Left cardiac atrium (tissue), 4 donors: ENCODE data around the gene CDC42EP1. TPM values are rescaled to one million over a fixed set of nuclear protein-coding genes. Genes with fewer than 3 reads are reported as not detected.
"Not testable (repeated sequence)": the region's sequence is repeated elsewhere in the genome, so short reads cannot be mapped to it uniquely, and the experiment has no call there.

ENCODE experiments used
- ATAC-seq, 2 donors: fragments of 200-7000 bp; cut with Tn5 transposase; one replicate each; pipeline ENCODE4 v1.9.1; 2020; ENCODE audit warnings: mild to moderate bottlenecking in 2 of 2, moderate library complexity in 2 of 2
- DNase-seq: peaks from one replicate; pipeline ENCODE4 v3.0.0-alpha.2; 2020
- intact Hi-C, 2 donors: fragments of 100-400 bp; cut with DNase I; formaldehyde crosslinking; loops; one replicate each; pipeline versions ENCODE4 v1.14.1 to v1.15.1; 2022 to 2023
- total RNA-seq, 2 donors: library from RNA; stranded (reverse); fragmentation: NEBNext Ultra II Directional; extraction: Animal tissue kit (Norgen Biotek cat#: 25700); gene quantifications; one replicate each; pipeline ENCODE4 v1.2.1, GENCODE V29; 2021
- donor health status: DM: no; HTN: yes; CAD: no.
- donor health status: DM: no; HTN: yes; CAD: no; lungs with severe emphysema.
- donor health status: DM: yes; HTN: yes; CAD: no.
- donor health status: Dilated cardiomyopathy.

The CDC42EP1 gene
- total RNA-seq, 2 donors from 2014 or later = 20.9 to 44.6 TPM

DNA sequence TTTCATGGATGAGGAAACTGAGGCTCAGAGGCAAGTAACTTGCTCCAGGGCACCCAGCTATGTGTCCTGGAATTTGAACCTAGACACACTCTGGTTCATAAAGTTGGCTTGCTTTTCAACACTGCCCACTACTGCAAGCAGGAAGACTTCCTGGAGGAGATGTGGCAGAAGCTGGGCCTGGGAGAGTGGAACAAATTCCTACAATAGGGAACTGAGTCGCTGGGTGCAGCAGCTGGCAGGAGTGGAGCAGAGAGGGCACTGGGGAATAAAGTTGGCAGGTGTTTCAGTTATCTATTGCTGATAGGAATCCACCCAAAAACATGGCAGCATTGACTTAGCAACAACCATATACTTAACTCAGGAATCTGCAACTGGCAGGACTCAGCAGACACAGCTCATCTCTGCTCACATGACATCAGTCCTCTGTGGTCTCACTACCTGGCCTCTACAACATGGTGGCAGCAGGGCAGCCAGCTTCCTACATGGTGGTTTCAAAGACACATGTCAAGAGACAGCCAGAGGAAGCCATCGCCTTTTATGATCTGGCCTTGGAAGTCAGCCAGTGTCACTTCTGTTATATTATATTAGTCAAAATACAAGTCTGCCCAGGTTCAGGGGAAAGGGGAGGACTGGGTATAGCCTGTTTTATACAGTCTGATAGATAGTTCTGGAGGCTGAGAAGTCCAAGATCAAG, 30.5 kb upstream of the CDC42EP1 start:
- intact Hi-C loops = no loop called here
- no peak for DNase-seq
- ATAC-seq = no peak

DNA sequence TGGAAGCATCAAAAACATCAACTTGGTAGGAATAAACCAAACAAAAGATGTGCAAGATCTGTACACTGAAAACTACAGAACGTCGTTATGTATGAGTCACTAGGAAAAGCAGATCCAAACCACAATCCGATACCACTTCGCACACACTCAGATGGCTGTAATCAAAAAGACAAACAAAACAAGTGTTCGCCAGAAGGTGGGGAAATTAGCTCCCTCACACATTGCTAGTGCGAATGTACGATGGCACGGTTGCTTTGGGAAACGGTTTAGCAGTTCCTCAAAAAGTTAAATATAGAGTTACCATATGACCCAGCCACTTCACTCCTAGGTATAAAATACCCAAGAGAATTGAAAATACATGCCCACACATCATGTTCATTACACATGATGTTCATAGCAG, 26.3 kb upstream of the CDC42EP1 start:
- intact Hi-C loops = no loop called here
- ATAC-seq (no peak), DNase-seq (no peak)

DNA sequence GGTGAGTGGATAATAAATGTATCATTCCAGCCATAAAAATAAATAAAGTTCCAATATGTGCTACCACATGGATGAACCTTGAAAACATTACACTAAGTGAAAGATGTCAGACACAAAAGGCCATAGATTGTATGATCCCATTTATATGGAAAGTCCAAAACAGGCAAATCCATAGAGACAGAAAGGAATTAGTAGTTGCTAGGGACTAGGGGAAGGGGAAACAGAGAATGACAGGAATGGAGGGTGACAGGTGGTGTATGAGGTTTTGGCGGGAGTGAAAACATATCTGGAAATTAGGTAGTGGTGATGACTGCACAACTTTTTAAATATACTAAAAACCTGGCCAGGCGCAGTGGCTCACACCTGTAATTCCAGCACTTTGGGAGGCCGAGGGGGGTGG, 25.8 kb upstream of the CDC42EP1 start:
- intact Hi-C loops = no loop called here
- DNase-seq (no peak), ATAC-seq (no peak)

DNA sequence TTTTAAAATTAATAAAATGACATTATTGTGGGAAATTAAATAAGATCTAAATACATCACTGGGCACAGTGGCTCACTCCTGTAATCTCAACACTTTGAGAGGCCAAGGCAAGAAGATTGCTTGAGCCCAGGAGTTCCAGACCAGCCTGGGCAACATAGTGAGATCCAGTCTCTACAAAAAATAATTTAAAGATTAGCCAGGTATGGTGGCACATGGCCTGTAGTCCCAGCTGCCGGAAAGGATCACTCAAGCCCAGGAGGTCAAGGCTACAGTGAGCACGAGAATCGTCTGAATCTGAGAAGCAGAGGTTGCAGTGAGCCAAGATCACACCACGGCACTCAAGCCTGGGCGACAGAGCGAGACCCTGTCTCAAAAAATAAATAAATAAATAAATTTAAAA, 25.1 kb upstream of the CDC42EP1 start:
- intact Hi-C loops = loop anchor here in 1 of 2 donors (5.0 kb wide), 1 partner anchor 57 kb away; no protein-coding TSS in a partner anchor
- ATAC-seq = no peak
- no peak for DNase-seq

DNA sequence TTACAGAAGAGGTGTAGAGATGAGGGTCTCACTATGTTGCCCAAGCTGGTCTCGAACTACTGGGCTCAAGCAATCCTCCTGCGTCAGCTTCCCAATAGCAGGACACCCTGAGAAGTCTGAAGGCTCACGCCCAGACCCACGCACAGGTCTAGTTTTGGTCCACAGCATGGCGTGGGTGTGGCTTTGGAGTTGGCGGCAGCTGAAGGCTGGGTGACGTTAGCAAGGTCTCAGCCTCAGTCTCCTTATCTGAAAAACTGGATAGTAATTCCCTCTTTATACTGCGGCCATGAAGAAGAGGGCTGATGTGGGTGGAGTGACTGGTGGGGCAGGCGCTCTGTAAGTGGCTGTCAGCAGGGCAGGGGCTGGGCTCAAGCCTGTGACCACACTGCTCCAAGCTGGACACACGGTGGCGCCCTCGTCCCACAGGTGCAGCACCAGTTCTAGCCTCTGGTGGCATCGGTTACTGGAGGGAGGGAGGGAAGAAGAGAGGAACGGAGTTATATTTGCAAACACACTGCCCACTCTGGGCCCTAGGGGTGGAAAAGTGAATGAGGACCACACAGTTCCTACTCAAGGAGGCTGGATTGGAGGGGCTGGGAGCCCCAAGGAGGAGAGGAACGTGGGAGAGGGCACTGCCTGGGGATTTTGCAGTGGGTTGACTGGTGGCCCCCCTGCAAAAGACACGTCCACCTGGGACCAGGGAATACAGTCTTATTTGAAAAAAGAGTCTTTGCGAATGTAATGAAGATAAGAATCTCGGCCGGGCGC, 21.5 kb upstream of the CDC42EP1 start:
- ATAC-seq (peak; percentile 98 to 99), DNase-seq (peak; percentile 95)
- intact Hi-C loops = loop anchor here (1.0 to 5.0 kb wide), 2 partner anchors 54 kb away; no protein-coding TSS in a partner anchor

DNA sequence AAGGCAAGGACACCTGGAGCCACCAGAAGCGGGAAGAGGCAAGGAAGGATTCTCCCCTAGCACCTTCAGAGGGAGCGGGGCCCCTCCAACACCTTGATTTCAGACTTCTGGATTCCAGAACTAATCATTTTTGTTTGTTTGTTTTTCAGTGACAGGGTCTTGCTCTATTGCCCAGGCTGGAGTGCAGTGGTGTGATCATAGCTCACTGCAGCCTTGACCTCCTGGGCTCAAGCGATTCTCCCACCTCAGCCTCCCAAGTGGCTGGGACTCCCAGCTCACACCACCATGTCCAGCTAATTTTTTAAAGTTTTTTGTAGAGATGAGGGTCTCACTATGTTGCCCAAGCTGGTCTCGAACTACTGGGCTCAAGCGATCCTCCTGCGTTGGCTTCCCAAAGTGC, 20.5 kb upstream of the CDC42EP1 start:
- intact Hi-C loops = loop anchor here (1.0 to 5.0 kb wide), 2 partner anchors 53 kb away; no protein-coding TSS in a partner anchor
- ATAC-seq = not testable (repeated sequence)

DNA sequence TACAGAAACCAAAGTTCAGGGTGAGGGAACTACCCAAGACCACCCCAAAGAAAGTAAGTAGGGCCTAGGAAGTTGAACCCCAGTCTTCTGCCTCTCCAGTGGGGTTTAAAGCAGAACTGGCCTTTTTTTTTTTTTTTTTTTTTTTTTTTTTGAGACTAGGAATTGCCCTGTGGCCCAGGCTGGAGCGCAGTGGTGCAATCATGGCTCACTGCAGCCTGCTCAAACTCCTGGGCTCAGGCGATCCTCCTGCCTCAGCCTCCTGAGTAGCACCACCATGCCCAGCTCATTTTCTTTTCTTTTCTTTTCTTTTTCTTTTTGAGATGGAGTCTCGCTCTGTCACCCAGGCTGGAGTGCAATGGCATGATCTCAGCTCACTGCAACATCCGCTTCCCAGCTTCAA, 17.9 kb upstream of the CDC42EP1 start:
- ATAC-seq, intact Hi-C loops, DNase-seq: not testable (repeated sequence)

More for the DNA sequence above, 20.5 kb upstream of the CDC42EP1 start:
- DNase-seq = not testable (repeated sequence)

DNA sequence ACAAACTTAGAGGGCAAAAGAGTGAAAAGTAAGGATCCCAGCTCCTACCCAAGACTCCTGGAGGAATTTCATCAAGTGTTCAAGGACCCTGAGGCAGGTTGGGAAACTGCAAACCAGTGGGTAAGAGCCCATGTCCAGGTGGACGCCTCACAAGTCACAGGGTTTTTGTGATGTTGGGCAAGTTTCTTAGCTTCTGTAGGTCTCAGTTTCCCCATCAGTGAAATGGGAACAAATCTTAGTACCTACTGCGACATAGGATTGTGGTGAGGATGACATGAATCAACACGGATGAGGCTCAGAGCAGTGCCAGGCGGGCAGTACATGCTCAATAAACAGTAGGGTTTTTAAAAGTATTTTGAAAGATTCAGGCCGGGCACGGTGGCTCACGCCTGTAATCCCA, 17.3 kb upstream of the CDC42EP1 start:
- intact Hi-C loops = no loop called here
- DNase-seq = no peak

DNA sequence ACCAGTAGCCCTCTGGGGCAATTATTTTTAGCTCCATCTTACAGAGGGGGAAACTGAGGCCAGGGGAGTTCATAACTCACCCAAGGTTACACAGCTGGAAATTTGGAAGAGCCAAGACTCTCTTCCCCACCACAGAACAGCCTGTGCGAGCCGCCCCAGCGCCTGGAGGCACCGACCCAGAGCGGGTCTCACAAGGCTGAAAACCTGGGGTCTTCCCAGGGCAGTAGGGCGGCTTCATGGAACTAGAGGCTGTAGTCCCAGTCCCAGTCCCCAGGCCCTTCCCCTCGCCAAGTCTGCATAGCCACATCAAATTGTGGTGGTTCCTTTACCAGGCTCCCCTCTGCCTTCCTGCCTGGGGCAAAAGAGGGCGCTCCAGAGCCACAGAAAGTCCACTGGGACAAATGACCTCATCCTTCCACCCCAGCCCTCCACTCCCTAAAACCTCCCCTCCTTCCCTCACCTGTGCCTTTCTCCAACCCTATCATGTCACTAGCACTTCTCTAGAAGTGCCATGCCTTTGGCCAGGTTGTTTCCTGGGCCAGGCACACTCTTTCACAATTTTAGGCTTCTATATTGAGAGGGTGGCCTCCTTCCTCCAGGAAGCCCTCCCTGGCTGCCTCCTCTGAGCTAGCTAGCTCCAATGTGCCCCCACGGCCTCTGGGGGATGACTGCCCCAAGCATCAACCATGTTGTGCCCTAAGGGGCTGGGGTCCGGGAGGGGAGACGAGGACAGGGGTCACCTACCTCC, 15.2 kb upstream of the CDC42EP1 start:
- intact Hi-C loops = loop anchor here in 1 of 2 donors (2.0 kb wide), 2 partner anchors 22 to 50 kb away; no protein-coding TSS in a partner anchor
- DNase-seq = peak; percentile 78

More for the DNA sequence above, 17.3 kb upstream of the CDC42EP1 start:
- ATAC-seq = no peak

DNA sequence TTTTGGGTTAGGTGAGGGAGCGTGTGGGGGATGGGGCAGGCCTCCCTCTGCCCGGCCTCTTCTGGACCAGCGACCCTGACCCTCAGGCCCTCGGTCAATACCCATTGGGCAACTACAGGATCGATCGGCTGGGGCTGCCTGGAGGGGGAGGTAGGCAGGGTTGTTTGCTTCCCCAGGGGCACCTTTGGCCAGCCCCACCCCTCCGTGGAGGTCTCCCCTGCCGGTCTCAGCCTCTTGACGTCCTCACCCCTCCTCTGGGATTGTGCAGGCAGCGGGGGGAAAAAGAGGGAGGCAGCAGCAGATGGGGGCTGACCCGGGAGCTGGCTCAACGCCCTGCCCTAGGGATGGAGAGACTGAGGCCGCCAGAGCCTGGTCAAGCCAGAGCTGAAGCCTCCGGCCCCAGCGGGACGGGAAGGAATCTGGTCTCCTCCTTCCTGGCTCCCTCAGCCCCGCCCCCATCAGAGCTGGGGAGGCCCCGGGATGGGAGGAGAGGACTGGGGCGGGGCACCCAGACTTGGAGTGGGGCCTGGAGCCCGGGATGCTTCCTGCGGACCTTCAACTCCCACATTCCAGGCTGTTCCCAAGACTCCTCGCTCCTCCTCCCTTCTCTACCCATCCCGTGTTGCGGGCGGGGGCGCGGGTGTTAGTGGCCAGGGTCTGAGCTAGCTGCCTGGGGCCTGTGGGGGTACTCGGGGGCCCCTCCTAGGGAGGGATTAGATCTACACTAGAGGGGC, 14.4 kb upstream of the CDC42EP1 start:
- DNase-seq (peak; percentile 96), ATAC-seq (peak; percentile 84 to 93)
- intact Hi-C loops = loop anchor here in 1 of 2 donors (2.0 kb wide), 2 partner anchors 21 to 49 kb away; no protein-coding TSS in a partner anchor

More for the DNA sequence above, 15.2 kb upstream of the CDC42EP1 start:
- peak; percentile 27 to 57 for ATAC-seq

DNA sequence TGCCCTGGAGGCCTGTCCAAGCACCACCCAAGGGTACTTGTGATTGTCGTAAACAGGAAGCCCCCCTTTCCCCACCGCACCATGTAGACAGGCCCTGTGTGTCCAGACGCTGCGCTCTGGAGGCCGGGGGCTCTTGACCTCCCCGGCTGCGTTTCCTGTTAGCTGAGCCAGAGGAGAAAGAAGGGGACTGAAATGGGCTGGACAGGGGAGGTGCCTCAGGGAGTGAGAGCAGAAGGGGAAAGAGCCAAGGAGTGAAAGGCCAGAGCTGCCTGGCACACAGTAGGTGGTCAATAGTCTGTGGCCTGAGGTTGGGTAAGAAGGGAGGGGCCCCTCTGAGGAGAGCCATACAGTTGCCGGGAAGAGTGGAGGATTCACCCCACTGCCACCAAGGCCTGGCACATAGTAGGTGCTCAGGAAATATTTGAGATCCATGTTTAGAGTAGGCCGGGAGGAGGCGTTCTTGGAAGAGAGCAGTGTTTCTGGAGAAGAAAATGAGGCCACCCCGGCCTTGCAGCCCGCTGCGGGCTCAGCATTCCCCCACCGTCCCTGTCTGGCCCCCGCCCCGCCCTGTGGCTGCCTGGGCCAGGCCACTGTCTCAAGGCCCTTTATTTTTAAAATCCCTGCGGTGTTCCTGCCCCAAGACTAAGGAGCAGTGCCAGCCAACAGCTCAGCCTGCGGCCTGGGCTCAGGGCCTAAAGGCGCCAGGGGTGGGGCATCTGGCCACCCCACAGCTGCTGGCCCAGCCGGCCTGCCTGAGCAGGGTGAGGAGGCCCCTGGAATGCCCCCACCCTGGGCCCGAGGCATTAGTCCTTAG, 13.6 kb upstream of the CDC42EP1 start:
- intact Hi-C loops = no loop called here
- DNase-seq = peak; percentile 80
- peak; percentile 60 for ATAC-seq

DNA sequence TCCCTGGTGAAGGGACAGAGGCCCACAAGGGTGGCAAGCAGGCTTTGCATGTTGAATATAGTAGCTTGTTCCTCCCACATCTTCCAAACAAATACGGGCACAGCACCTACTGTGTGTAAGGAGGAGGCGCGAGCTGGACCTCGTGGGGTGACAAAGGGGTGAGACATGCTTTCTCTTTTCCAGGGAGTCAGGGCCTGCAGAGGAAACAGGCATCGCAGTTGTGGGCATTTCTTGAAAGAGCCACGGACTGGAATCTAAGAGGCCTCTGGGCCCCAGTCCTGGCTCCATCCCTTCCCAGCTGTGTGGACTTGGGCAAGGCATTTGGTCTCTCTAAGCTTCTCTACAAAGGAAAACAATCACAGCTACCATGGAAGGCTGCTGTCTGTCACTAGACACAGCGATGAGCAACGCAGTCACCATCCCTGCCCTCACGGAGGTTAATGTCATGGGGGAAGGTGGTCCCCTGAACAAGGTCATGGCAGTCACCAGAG, 13.0 kb upstream of the CDC42EP1 start:
- ATAC-seq (no peak), DNase-seq (no peak)
- intact Hi-C loops = no loop called here

DNA sequence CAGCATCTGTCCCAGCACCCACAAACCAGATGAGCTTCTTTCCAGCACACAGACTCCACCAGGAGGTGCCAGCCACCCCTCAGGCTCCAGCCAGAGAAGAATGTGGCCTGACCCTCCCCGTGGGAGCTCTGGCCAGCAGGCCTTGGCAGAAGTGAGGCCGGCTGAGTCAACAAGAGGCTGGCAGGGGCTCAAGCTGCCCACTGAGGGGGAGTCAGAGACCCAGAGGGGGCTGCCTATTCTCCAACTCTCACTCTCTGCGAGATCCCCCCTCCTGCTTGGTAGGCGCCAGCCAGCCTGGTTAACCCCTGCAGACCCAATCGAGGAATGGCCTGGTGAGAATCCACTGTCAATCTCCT, 10.6 kb upstream of the CDC42EP1 start:
- intact Hi-C loops = no loop called here
- ATAC-seq = peak; percentile 5 to 10
- DNase-seq = peak; percentile 65

DNA sequence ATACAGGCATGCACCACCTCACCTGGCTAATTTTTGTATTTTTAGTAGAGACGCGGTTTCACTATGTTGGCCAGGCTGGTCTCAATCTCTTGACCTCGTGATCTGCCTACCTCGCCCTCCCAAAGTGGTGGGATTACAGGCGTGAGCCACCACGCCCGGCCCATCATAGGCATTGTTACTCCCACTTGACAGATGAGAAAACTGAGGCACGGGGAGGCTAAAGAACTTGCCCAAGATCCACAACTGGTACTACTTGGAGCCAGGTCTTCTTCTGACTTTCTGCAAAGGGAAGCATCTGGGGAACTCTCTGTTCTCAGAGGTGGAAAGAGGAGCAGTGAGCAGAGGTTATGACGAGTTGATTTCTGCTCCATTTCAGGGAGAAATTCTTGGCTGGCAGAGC, 9.4 kb upstream of the CDC42EP1 start:
- ATAC-seq, DNase-seq, intact Hi-C loops: not testable (repeated sequence)

DNA sequence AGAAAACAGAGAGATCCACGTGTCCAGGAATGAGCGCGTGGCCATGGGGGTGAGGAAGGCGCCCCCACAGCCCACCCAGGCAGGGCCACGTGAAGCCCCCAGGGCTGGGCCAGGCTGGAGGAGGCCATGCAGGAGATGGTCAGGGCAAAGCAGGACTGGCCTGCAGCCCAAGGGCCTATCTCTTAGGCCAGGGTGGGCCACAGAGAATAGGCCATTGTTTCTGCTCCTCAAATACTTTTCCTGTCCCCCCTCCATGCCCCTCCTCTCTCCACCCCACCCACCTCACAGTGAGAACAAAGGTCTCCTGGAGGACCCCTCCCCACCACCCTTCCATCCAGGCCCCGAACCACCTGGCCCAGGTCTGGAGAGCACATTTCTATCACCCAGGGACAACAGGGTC, 8.3 kb upstream of the CDC42EP1 start:
- peak in 1 of 2 donors; percentile 7 for ATAC-seq
- intact Hi-C loops = no loop called here
- DNase-seq = no peak

DNA sequence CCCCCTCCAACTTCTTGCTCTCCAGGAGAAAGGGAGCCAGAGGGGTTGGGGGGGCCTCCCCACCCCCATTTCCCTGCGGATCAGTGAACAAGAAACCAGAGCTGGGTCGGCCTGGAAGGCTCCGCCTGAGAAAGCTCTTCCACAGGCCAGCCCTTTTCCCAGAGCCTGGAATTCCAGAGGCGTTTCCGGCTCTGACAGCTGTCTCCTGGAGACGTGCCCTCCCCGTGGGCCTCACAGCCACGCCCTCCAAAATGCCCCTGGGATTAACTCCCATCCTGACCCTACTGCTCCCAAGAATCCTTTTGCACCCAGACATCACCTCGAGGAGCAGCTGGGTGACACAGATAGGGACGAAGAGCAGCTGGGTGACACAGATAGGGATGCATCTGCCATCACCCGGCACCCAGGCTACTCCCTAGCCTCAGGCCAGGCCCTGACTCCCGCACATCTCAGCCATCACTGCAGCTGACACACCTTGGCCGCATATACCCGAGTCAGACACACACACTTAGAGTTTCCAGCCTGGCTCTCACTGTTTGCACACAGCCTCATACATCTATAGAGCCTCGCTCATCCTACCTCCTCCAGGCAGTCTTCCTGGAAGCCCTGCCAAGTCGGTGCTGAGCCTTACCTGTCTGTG, 7.6 kb upstream of the CDC42EP1 start:
- DNase-seq (peak; percentile 73), ATAC-seq (peak; percentile 66 to 75)
- intact Hi-C loops = no loop called here

DNA sequence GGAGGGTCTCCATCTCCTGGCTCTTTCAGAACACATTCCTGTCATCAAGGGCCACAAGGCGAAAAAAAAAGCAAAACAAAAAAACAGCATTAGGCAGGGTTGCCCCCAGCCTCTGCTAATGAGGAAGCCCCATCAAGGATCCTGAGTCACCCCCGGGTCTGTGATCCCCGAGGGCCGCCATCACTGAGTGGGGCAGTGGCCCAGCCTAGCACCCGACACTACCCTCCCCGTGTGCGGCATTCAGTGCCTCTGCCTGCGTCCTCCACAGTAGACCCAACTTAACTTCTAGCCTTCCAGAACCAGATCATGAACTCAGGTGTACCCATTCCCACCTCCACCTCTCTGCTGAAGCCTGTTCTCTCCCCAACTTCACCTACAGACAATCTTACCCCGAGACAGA, 6.6 kb upstream of the CDC42EP1 start:
- no peak for ATAC-seq
- DNase-seq = no peak
- intact Hi-C loops = no loop called here
